CD8-positive, alpha-beta memory T cell (primary cell): Measurements from ENCODE around the gene STAG1. TPM values are rescaled to one million over a fixed set of nuclear protein-coding genes. Genes with fewer than 3 reads are reported as not detected.
A peak's percentile ranks its signal among the peaks of the same experiment; 100 is the strongest.
"Not testable (repeated sequence)": the region's sequence is repeated elsewhere in the genome, so short reads cannot be mapped to it uniquely, and the experiment has no call there.

Source experiments
- CTCF ChIA-PET: fragments of 350-600 bp; sonication (Branson Sonifier 250); formaldehyde crosslinking; loops from one replicate; lab custom pipeline; 2021; ENCODE audit warnings: antibody characterized with exemption; lab: Charles Lee
- POLR2A ChIA-PET: fragments of 350-600 bp; sonication (Branson Sonifier 250); formaldehyde crosslinking; loops from one replicate; lab custom pipeline; 2021; ENCODE audit warnings: antibody characterized with exemption; lab: Charles Lee
- DNase-seq, 5 donors: peaks; one replicate each; pipeline versions ENCODE4 v3.0.0 to v3.0.0-alpha.2; 2020 to 2022; ENCODE audit warnings: mixed read lengths in 1 of 5
- H3K27ac ChIP-seq: one replicate; pipeline ENCODE4 v1.7.0; 2013; ENCODE audit warnings: low read depth, mild to moderate bottlenecking, low read length, moderate library complexity
- H3K27me3 ChIP-seq: 2 replicates; pipeline ENCODE4 v1.7.0; 2013; ENCODE audit warnings: low read length, mild to moderate bottlenecking; ENCODE audit not compliant: insufficient read depth, poor library complexity, severe bottlenecking
- H3K36me3 ChIP-seq: 2 replicates; pipeline ENCODE4 v1.7.0; 2013; ENCODE audit warnings: mild to moderate bottlenecking, low read length, moderate library complexity; ENCODE audit not compliant: insufficient read depth
- H3K4me1 ChIP-seq: 2 replicates; pipeline ENCODE4 v1.7.0; 2013; ENCODE audit warnings: mild to moderate bottlenecking, low read length, moderate library complexity; ENCODE audit not compliant: insufficient read depth
- H3K4me3 ChIP-seq: 2 replicates; pipeline ENCODE4 v1.7.0; 2013; ENCODE audit warnings: mild to moderate bottlenecking, low read length
- H3K9me3 ChIP-seq: 2 replicates; pipeline ENCODE4 v1.7.0; 2013; ENCODE audit warnings: mild to moderate bottlenecking, low read length
- H3K27ac Mint-ChIP-seq, 8 donors: one replicate each; pipeline ENCODE4 v1.8.0; 2020 to 2021; ENCODE audit warnings: mixed read lengths in 8 of 8, mild to moderate bottlenecking in 6 of 8, inconsistent platforms in 3 of 8, moderate library complexity in 3 of 8
- H3K27me3 Mint-ChIP-seq, 2 donors: one replicate each; pipeline ENCODE4 v1.8.0; 2020 to 2021; ENCODE audit warnings: mixed read lengths in 2 of 2, mild to moderate bottlenecking in 1 of 2, moderate library complexity in 1 of 2
- H3K36me3 Mint-ChIP-seq, 3 donors: one replicate each; pipeline ENCODE4 v1.8.0; 2020 to 2021; ENCODE audit warnings: mixed read lengths in 3 of 3, inconsistent platforms in 1 of 3, mild to moderate bottlenecking in 1 of 3
- H3K4me1 Mint-ChIP-seq, 3 donors: one replicate each; pipeline ENCODE4 v1.8.0; 2020 to 2021; ENCODE audit warnings: mixed read lengths in 3 of 3, inconsistent platforms in 1 of 3, mild to moderate bottlenecking in 1 of 3
- H3K4me3 Mint-ChIP-seq, 7 donors: one replicate each; pipeline ENCODE4 v1.8.0; 2020 to 2021; ENCODE audit warnings: mixed read lengths in 7 of 7, mild to moderate bottlenecking in 6 of 7, moderate library complexity in 4 of 7, inconsistent platforms in 2 of 7
- H3K9me3 Mint-ChIP-seq, 5 donors: one replicate each; pipeline ENCODE4 v1.8.0; 2020 to 2022; ENCODE audit warnings: mixed read lengths in 5 of 5, mild to moderate bottlenecking in 3 of 5, moderate library complexity in 2 of 5, inconsistent platforms in 1 of 5
- polyA plus RNA-seq: library from polyadenylated mRNA; unstranded; fragments of 300-500 nt; fragmentation: Illumina TruSeq; gene quantifications from one replicate; pipeline ENCODE4 v1.2.3, GENCODE V29; 2021
- total RNA-seq, 2 experiments: library from RNA; stranded (reverse); gene quantifications; one replicate each; pipeline ENCODE4 v1.2.3, GENCODE V29; 2021

STAG1 gene
- total and polyA plus RNA-seq, 3 experiments from 2014 or later = 19.0 to 61.4 (median 58.5) TPM

GRCh38 chr3:136740351-136740958 is 11.7 kb downstream of the STAG1 start:
- CTCF ChIA-PET = interaction anchor here (2.0 kb wide), 1 partner anchor 12 kb away, joined by 16 read pairs; the partner anchor contains the start of gene STAG1
- Mint-ChIP-seq H3K27me3 (no peaks in the 10 kb centered on the region), H3K4me3 (no peak overlapping the region), H3K4me1 (peaks cover 37 to 64% (median 52%) of the 10 kb centered on the region in 3 donors), H3K36me3 (peaks cover 12 to 28% (median 14%) of the 10 kb centered on the region in 3 donors), H3K9me3 (peaks cover 0 to 8% (median 4%) of the 10 kb centered on the region in 5 donors), H3K27ac (no peak overlapping the region)
- H3K27ac ChIP-seq = no peak overlapping the region
- no peaks in the 10 kb centered on the region for H3K27me3 ChIP-seq
- POLR2A ChIA-PET = interaction anchor here (0.6 kb wide), 1 partner anchor 303 kb away, joined by 4 read pairs; no protein-coding TSS in a partner anchor
- H3K4me1 ChIP-seq = peaks cover 4% of the 10 kb centered on the region
- no peaks in the 10 kb centered on the region for H3K36me3 ChIP-seq
- no peaks in the 10 kb centered on the region for H3K9me3 ChIP-seq
- no peak overlapping the region for H3K4me3 ChIP-seq
- no peak for DNase-seq

GRCh38 chr3:136736950-136737349 is 15.2 kb downstream of the STAG1 start:
- H3K4me1 ChIP-seq = peaks cover 17% of the 10 kb centered on the region
- CTCF ChIA-PET = interaction anchor here (0.9 to 1.2 kb wide), 2 partner anchors 15 to 16 kb away, joined by 4 to 6 read pairs; partner anchors contain the start of gene STAG1
- H3K9me3 ChIP-seq, H3K27ac ChIP-seq, H3K4me3 ChIP-seq, POLR2A ChIA-PET, H3K27me3 Mint-ChIP-seq, H3K36me3 ChIP-seq, DNase-seq, H3K9me3 Mint-ChIP-seq, H3K27me3 ChIP-seq, H3K4me3 Mint-ChIP-seq: not testable (repeated sequence)
- Mint-ChIP-seq H3K4me1 (peaks cover 47 to 77% (median 63%) of the 10 kb centered on the region in 3 donors), H3K36me3 (peaks cover 4 to 22% (median 11%) of the 10 kb centered on the region in 3 donors), H3K27ac (peak overlapping the region in 3 of 8 donors; percentile 20 to 44 (median 27))

GRCh38 chr3:136735103-136735502 is 17.1 kb downstream of the STAG1 start:
- peaks cover 0 to 16% (median 6%) of the 10 kb centered on the region in 3 donors for H3K36me3 Mint-ChIP-seq
- H3K27me3 Mint-ChIP-seq = no peaks in the 10 kb centered on the region
- no peak overlapping the region for H3K4me3 ChIP-seq
- peaks cover 51 to 78% (median 67%) of the 10 kb centered on the region in 3 donors for H3K4me1 Mint-ChIP-seq
- H3K4me1 ChIP-seq = peaks cover 34% of the 10 kb centered on the region
- no peak overlapping the region for H3K4me3 Mint-ChIP-seq
- CTCF ChIA-PET = interaction anchor here (1.2 to 2.8 kb wide), 2 partner anchors 15 to 17 kb away, joined by 3 to 12 read pairs; partner anchors contain the start of gene STAG1
- no peaks in the 10 kb centered on the region for H3K36me3 ChIP-seq
- no peaks in the 10 kb centered on the region for H3K9me3 ChIP-seq
- POLR2A ChIA-PET = no interaction called here
- no peaks in the 10 kb centered on the region for H3K27me3 ChIP-seq
- H3K9me3 Mint-ChIP-seq = no peaks in the 10 kb centered on the region
- peak overlapping the region in 5 of 8 donors; percentile 5 to 91 (median 30) for H3K27ac Mint-ChIP-seq
- H3K27ac ChIP-seq = no peak overlapping the region
- no peak for DNase-seq

GRCh38 chr3:136734382-136735070 is 17.7 kb downstream of the STAG1 start:
- POLR2A ChIA-PET = no interaction called here
- DNase-seq = peak in 1 of 5 donors; percentile 24
- Histone ChIP-seq H3K27me3 (no peaks in the 10 kb centered on the region), H3K36me3 (no peaks in the 10 kb centered on the region), H3K27ac (no peak overlapping the region), H3K4me1 (peaks cover 37% of the 10 kb centered on the region), H3K4me3 (no peak overlapping the region), H3K9me3 (no peaks in the 10 kb centered on the region)
- CTCF ChIA-PET = interaction anchor here (1.2 to 2.8 kb wide), 2 partner anchors 14 to 18 kb away, joined by 3 to 12 read pairs; partner anchors contain the start of gene STAG1
- H3K4me3 Mint-ChIP-seq = peak overlapping the region in 1 of 7 donors; percentile 4
- H3K9me3 Mint-ChIP-seq = no peaks in the 10 kb centered on the region
- peak overlapping the region in 7 of 8 donors; percentile 5 to 91 (median 56) for H3K27ac Mint-ChIP-seq
- H3K27me3 Mint-ChIP-seq = no peaks in the 10 kb centered on the region
- H3K36me3 Mint-ChIP-seq = peaks cover 0 to 16% (median 6%) of the 10 kb centered on the region in 3 donors
- H3K4me1 Mint-ChIP-seq = peaks cover 51 to 79% (median 69%) of the 10 kb centered on the region in 3 donors

GRCh38 chr3:136733317-136733833 is 18.8 kb downstream of the STAG1 start:
- Histone ChIP-seq H3K4me3 (no peak overlapping the region), H3K27ac (no peak overlapping the region), H3K27me3 (no peaks in the 10 kb centered on the region), H3K36me3 (no peaks in the 10 kb centered on the region), H3K9me3 (no peaks in the 10 kb centered on the region), H3K4me1 (peaks cover 46% of the 10 kb centered on the region)
- Mint-ChIP-seq H3K4me1 (peaks cover 60 to 86% (median 77%) of the 10 kb centered on the region in 3 donors), H3K9me3 (no peaks in the 10 kb centered on the region), H3K27me3 (no peaks in the 10 kb centered on the region), H3K4me3 (no peak overlapping the region), H3K27ac (peak overlapping the region in 1 of 8 donors; percentile 43), H3K36me3 (peaks cover 0 to 16% (median 6%) of the 10 kb centered on the region in 3 donors)
- CTCF ChIA-PET = interaction anchor here (2.8 kb wide), 1 partner anchor 19 kb away, joined by 12 read pairs; the partner anchor contains the start of gene STAG1
- POLR2A ChIA-PET = no interaction called here
- no peak for DNase-seq

- ChIA-PET POLR2A (no interaction called here), CTCF (interaction anchor here (3.7 kb wide), 1 partner anchor 21 kb away, joined by 20 read pairs; the partner anchor contains the start of gene STAG1)
- Mint-ChIP-seq H3K27ac (peak overlapping the region in 3 of 8 donors; percentile 25 to 30 (median 27)), H3K4me3 (peak overlapping the region in 4 of 7 donors; percentile 1 to 32 (median 16)), H3K27me3 (no peaks in the 10 kb centered on the region), H3K36me3 (peaks cover 0 to 6% (median 2%) of the 10 kb centered on the region in 3 donors), H3K9me3 (no peaks in the 10 kb centered on the region), H3K4me1 (peaks cover 62 to 91% (median 81%) of the 10 kb centered on the region in 3 donors)
- H3K4me1 ChIP-seq = peaks cover 60% of the 10 kb centered on the region
- H3K27ac ChIP-seq = no peak overlapping the region
- no peaks in the 10 kb centered on the region for H3K36me3 ChIP-seq
- H3K9me3 ChIP-seq = no peaks in the 10 kb centered on the region
- DNase-seq = no peak
- no peak overlapping the region for H3K4me3 ChIP-seq
- H3K27me3 ChIP-seq = no peaks in the 10 kb centered on the region
These were observed 20.8 kb downstream of the STAG1 start for GRCh38 chr3:136731274-136731884.

GRCh38 chr3:136730595-136731273 is 21.4 kb downstream of the STAG1 start:
- POLR2A ChIA-PET = interaction anchor here (1.0 kb wide), 1 partner anchor 21 kb away, joined by 3 read pairs; the partner anchor contains the start of gene STAG1
- CTCF ChIA-PET = interaction anchor here (0.9 to 3.7 kb wide), 2 partner anchors 22 to 283 kb away, joined by 4 to 20 read pairs; partner anchors contain the start of gene STAG1
- Histone ChIP-seq H3K36me3 (no peaks in the 10 kb centered on the region), H3K4me1 (peaks cover 67% of the 10 kb centered on the region), H3K27me3 (no peaks in the 10 kb centered on the region), H3K9me3 (no peaks in the 10 kb centered on the region), H3K4me3 (no peak overlapping the region), H3K27ac (no peak overlapping the region)
- no peaks in the 10 kb centered on the region for H3K9me3 Mint-ChIP-seq
- peak overlapping the region in 6 of 8 donors; percentile 6 to 66 (median 41) for H3K27ac Mint-ChIP-seq
- peaks cover 65 to 91% (median 81%) of the 10 kb centered on the region in 3 donors for H3K4me1 Mint-ChIP-seq
- DNase-seq = peak in 1 of 5 donors; percentile 9
- H3K27me3 Mint-ChIP-seq = no peaks in the 10 kb centered on the region
- peak overlapping the region in 5 of 7 donors; percentile 1 to 39 (median 14) for H3K4me3 Mint-ChIP-seq
- H3K36me3 Mint-ChIP-seq = peaks cover 0 to 2% (median 0%) of the 10 kb centered on the region in 3 donors
